ENCODE data around the gene CHRNA10.
"Not testable (repeated sequence)": the region's sequence is repeated elsewhere in the genome, so short reads cannot be mapped to it uniquely, and the experiment has no call there.

DNA sequence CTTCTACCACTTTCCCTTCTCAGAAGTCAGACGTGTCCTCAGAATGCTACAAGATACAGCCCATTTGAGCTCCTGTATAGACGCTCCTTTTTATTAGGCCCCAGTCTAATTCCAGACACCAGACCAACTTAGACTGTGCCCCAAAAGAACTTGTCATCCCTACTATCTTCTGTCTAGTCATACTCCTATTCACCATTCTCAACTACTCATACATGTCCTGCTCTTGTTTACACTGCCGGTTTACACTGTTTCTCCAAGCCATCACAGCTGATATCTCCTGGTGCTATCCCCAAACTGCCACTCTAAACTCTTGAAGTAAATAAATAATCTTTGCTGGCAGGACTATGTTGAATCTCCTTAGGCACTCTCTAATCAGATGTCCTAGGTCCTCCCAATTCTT, 18.7 kb downstream of the CHRNA10 start:
- not testable (repeated sequence) for TF ChIP-seq CTCF (IDR thresholded peaks at IDR 0.05); ZBTB21 (CRISPR knock-in tag; IDR thresholded peaks at IDR 0.05; ENCODE audit: borderline replicate concordance); NR3C1 (CRISPR knock-in tag; conservative IDR thresholded peaks at IDR 0.05; ENCODE audit: low read depth); MAX (CRISPR knock-in tag; IDR thresholded peaks at IDR 0.05); ATF3 (CRISPR knock-in tag; conservative IDR thresholded peaks at IDR 0.05); ESRRA (CRISPR knock-in tag; IDR thresholded peaks at IDR 0.05; ENCODE audit: borderline replicate concordance); SMAD3 (CRISPR knock-in tag; IDR thresholded peaks at IDR 0.05; ENCODE audit: borderline replicate concordance); ETV6 (CRISPR knock-in tag; IDR thresholded peaks at IDR 0.05)
